ENCODE measurements around the gene CGB5.
"Not testable (repeated sequence)": the region's sequence is repeated elsewhere in the genome, so short reads cannot be mapped to it uniquely, and the experiment has no call there.

CGB5 gene

GRCh38 chr19:49056902-49057596, 13.4 kb downstream of the CGB5 start:
- DNase-seq (ENCODE audit: low read depth in 4 of 4, low spot score in 1 of 4), result not testable (repeated sequence)

GRCh38 chr19:49057636-49058234, 14.1 kb downstream of the CGB5 start, which contains the start of gene CGB7:
Gene CGB7, minus strand, starts transcription at chr19:49057749. Its CDS starts 2,374 bp downstream, at chr19:49055375.
- DNase-seq (ENCODE audit: low read depth in 4 of 4, low spot score in 1 of 4), result peak in 1 of 4 experiments; percentile 30

- DNase-seq (ENCODE audit: low read depth in 4 of 4, low spot score in 1 of 4), result peak in 1 of 4 experiments; percentile 25
Measured at GRCh38 chr19:49058562-49058961, 14.9 kb downstream of the CGB5 start.

- no peak for DNase-seq (ENCODE audit: low read depth in 4 of 4, low spot score in 1 of 4)
Measured at GRCh38 chr19:49059053-49059452, 15.4 kb downstream of the CGB5 start.

GRCh38 chr19:49061000-49061399, 17.4 kb downstream of the CGB5 start:
- DNase-seq (ENCODE audit: low read depth in 4 of 4, low spot score in 1 of 4), result no peak

GRCh38 chr19:49061445-49061844, 17.8 kb downstream of the CGB5 start:
- no peak for DNase-seq (ENCODE audit: low read depth in 4 of 4, low spot score in 1 of 4)

GRCh38 chr19:49064029-49064629, 20.5 kb downstream of the CGB5 start:
- no peak for DNase-seq (ENCODE audit: low read depth in 4 of 4, low spot score in 1 of 4)

GRCh38 chr19:49064768-49065611, 21.3 kb downstream of the CGB5 start, which contains the start of gene NTF4:
Gene NTF4, minus strand, starts transcription at chr19:49064818. Its CDS starts 2,821 bp downstream, at chr19:49061997.
- no peak for DNase-seq (ENCODE audit: low read depth in 4 of 4, low spot score in 1 of 4)

- DNase-seq (ENCODE audit: low read depth in 4 of 4, low spot score in 1 of 4), result no peak
Measured at GRCh38 chr19:49065905-49066512, 22.4 kb downstream of the CGB5 start.

GRCh38 chr19:49067554-49067953, 23.9 kb downstream of the CGB5 start:
- DNase-seq (ENCODE audit: low read depth in 4 of 4, low spot score in 1 of 4), result no peak

- no peak for DNase-seq (ENCODE audit: low read depth in 4 of 4, low spot score in 1 of 4)
Measured at GRCh38 chr19:49069026-49069425, 25.4 kb downstream of the CGB5 start.

- no peak for DNase-seq (ENCODE audit: low read depth in 4 of 4, low spot score in 1 of 4)
Measured at GRCh38 chr19:49070416-49070815, 26.8 kb downstream of the CGB5 start.

- peak in 1 of 4 experiments; percentile 19 for DNase-seq (ENCODE audit: low read depth in 4 of 4, low spot score in 1 of 4)
Measured at GRCh38 chr19:49071860-49072547, 28.4 kb downstream of the CGB5 start.

GRCh38 chr19:49073514-49074378, 30.1 kb downstream of the CGB5 start:
- DNase-seq (ENCODE audit: low read depth in 4 of 4, low spot score in 1 of 4), result no peak

GRCh38 chr19:49074869-49075268, 31.2 kb downstream of the CGB5 start:
- not testable (repeated sequence) for DNase-seq (ENCODE audit: low read depth in 4 of 4, low spot score in 1 of 4)

GRCh38 chr19:49080392-49080791, 36.7 kb downstream of the CGB5 start:
- DNase-seq (ENCODE audit: low read depth in 4 of 4, low spot score in 1 of 4), result no peak

- no peak for DNase-seq (ENCODE audit: low read depth in 4 of 4, low spot score in 1 of 4)
Measured at GRCh38 chr19:49081273-49081672, 37.6 kb downstream of the CGB5 start.

GRCh38 chr19:49084206-49085019, 40.8 kb downstream of the CGB5 start:
- DNase-seq (ENCODE audit: low read depth in 4 of 4, low spot score in 1 of 4), result no peak

Measured in stimulated activated CD4-positive, alpha-beta T cell treated with anti-CD3 and anti-CD28 coated beads, Interleukin-1b, Interleukin-23, amount 100 ng/mL, for 24 hours (primary cell).